ENCODE data around the gene ABI1. TPM values are rescaled to one million over a fixed set of nuclear protein-coding genes. Genes with fewer than 3 reads are reported as not detected.
A peak's percentile ranks its signal among the peaks of the same experiment; 100 is the strongest.

Gene ABI1
- total RNA-seq, 3 donors from 2014 or later (not counting 1 experiment from before 2014, with no cell fraction given), result 94.8 to 116 (median 113) TPM

- 45% methylated on average over 1 of the region's 1 CpG for WGBS (ENCODE audit: insufficient coverage)
- no peaks in the 10 kb centered on the region for H3K36me3 Mint-ChIP-seq
Observed at GRCh38 chr10:26737730-26738129, 123.0 kb downstream of the ABI1 start.

DNA sequence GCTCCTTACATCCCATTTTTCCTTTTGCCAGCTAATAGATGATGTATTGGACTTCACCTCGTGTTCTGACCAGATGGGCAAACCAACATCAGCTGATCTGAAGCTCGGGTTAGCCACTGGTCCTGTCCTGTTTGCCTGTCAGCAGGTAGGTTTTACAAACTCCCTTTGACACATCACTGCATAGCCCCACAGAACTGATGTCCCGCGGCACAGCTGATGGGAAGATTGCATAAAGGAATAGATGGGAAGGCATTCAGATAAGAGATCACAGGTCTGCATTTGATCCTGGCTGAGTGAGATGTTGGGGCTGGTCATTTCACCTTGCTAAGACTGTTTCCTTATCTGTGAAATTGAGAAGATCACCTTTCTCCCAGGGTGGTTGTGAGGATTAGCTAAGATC, 125.3 kb downstream of the ABI1 start:
- no peaks in the 10 kb centered on the region for H3K27me3 Mint-ChIP-seq (ENCODE audit: low read depth in 2 of 2)
- peaks cover 12% of the 10 kb centered on the region for H3K36me3 ChIP-seq (ENCODE audit: control insufficient read depth, insufficient read depth, low read length)
- H3K9me3 ChIP-seq (ENCODE audit: control insufficient read depth, insufficient read depth, low read length), result no peaks in the 10 kb centered on the region
- H3K27ac ChIP-seq (ENCODE audit: low read length), result no peak overlapping the region
- no peak overlapping the region for H3K4me3 ChIP-seq (ENCODE audit: low read length)
- TF ChIP-seq, protein P1, sequence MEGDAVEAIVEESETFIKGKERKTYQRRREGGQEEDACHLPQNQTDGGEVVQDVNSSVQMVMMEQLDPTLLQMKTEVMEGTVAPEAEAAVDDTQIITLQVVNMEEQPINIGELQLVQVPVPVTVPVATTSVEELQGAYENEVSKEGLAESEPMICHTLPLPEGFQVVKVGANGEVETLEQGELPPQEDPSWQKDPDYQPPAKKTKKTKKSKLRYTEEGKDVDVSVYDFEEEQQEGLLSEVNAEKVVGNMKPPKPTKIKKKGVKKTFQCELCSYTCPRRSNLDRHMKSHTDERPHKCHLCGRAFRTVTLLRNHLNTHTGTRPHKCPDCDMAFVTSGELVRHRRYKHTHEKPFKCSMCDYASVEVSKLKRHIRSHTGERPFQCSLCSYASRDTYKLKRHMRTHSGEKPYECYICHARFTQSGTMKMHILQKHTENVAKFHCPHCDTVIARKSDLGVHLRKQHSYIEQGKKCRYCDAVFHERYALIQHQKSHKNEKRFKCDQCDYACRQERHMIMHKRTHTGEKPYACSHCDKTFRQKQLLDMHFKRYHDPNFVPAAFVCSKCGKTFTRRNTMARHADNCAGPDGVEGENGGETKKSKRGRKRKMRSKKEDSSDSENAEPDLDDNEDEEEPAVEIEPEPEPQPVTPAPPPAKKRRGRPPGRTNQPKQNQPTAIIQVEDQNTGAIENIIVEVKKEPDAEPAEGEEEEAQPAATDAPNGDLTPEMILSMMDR (IDR thresholded peaks at IDR 0.05), result no peak
- DNase-seq (no peak), ATAC-seq (no peak)
- intact Hi-C loops (cut with micrococcal nuclease), result no loop called here
- no peak overlapping the region for H3K4me3 Mint-ChIP-seq
- no peaks in the 10 kb centered on the region for H3K27me3 ChIP-seq (ENCODE audit: control insufficient read depth, insufficient read depth, low read length)
- peak overlapping the region in 1 of 2 donors; percentile 39 for H3K27ac Mint-ChIP-seq
- peaks cover 3% of the 10 kb centered on the region for H3K4me1 ChIP-seq (ENCODE audit: control insufficient read depth, insufficient read depth, low read length)
- no peaks in the 10 kb centered on the region for H3K9me3 Mint-ChIP-seq
- no peaks in the 10 kb centered on the region for H3K36me3 Mint-ChIP-seq
- H3K4me1 Mint-ChIP-seq, result no peaks in the 10 kb centered on the region
- 93% methylated on average over 4 of the region's 4 CpGs for WGBS (ENCODE audit: insufficient coverage)

More at GRCh38 chr10:26737730-26738129, 123.0 kb downstream of the ABI1 start:
- DNase-seq (peak in 1 of 2 donors; percentile 56), ATAC-seq (peak; percentile 29 to 50 (median 47))
- Histone ChIP-seq H3K9me3 (ENCODE audit: control insufficient read depth, insufficient read depth, low read length) (no peaks in the 10 kb centered on the region), H3K27me3 (ENCODE audit: control insufficient read depth, insufficient read depth, low read length) (no peaks in the 10 kb centered on the region), H3K36me3 (ENCODE audit: control insufficient read depth, insufficient read depth, low read length) (peaks cover 13% of the 10 kb centered on the region), H3K4me3 (ENCODE audit: low read length) (no peak overlapping the region), H3K27ac (ENCODE audit: low read length) (no peak overlapping the region), H3K4me1 (ENCODE audit: control insufficient read depth, insufficient read depth, low read length) (peaks cover 3% of the 10 kb centered on the region)
- no peaks in the 10 kb centered on the region for H3K9me3 Mint-ChIP-seq
- peaks cover 0 to 8% of the 10 kb centered on the region in 2 donors for H3K4me1 Mint-ChIP-seq
- TF ChIP-seq, protein P1 (IDR thresholded peaks at IDR 0.05), result no peak
- H3K27ac Mint-ChIP-seq, result peak overlapping the region; percentile 39 to 64
- H3K27me3 Mint-ChIP-seq (ENCODE audit: low read depth in 2 of 2), result no peaks in the 10 kb centered on the region
- intact Hi-C loops (cut with micrococcal nuclease), result no loop called here
- H3K4me3 Mint-ChIP-seq, result no peak overlapping the region

GRCh38 chr10:26733750-26734568, 126.8 kb downstream of the ABI1 start:
- H3K36me3 ChIP-seq (ENCODE audit: control insufficient read depth, insufficient read depth, low read length), result peaks cover 10% of the 10 kb centered on the region
- Mint-ChIP-seq H3K9me3 (no peaks in the 10 kb centered on the region), H3K4me3 (no peak overlapping the region), H3K27ac (no peak overlapping the region), H3K27me3 (ENCODE audit: low read depth in 2 of 2) (no peaks in the 10 kb centered on the region), H3K36me3 (no peaks in the 10 kb centered on the region), H3K4me1 (no peaks in the 10 kb centered on the region)
- H3K4me1 ChIP-seq (ENCODE audit: control insufficient read depth, insufficient read depth, low read length), result peaks cover 3% of the 10 kb centered on the region
- H3K4me3 ChIP-seq (ENCODE audit: low read length), result no peak overlapping the region
- TF ChIP-seq, protein P1 (IDR thresholded peaks at IDR 0.05), result no peak
- intact Hi-C loops (cut with micrococcal nuclease), result no loop called here
- no peak overlapping the region for H3K27ac ChIP-seq (ENCODE audit: low read length)
- DNase-seq, result no peak
- H3K27me3 ChIP-seq (ENCODE audit: control insufficient read depth, insufficient read depth, low read length), result no peaks in the 10 kb centered on the region
- no peak for ATAC-seq
- WGBS (ENCODE audit: insufficient coverage), result 97% methylated on average over 14 of the region's 14 CpGs
- no peaks in the 10 kb centered on the region for H3K9me3 ChIP-seq (ENCODE audit: control insufficient read depth, insufficient read depth, low read length)

Data from natural killer cell (primary cell).